H9 (cell line): Measurements from ENCODE around the gene WT1. TPM values are rescaled to one million over a fixed set of nuclear protein-coding genes. Genes with fewer than 3 reads are reported as not detected.
A peak's percentile ranks its signal among the peaks of the same experiment; 100 is the strongest.

Source experiments
- DNase-seq: peaks from one replicate; pipeline ENCODE4 v3.0.0-alpha.2; 2017
- H2AFZ ChIP-seq: one replicate; pipeline ENCODE4 v1.6.1; 2013; ENCODE audit warnings: mild to moderate bottlenecking, low read length, control low read depth, moderate library complexity
- H2AK5ac ChIP-seq: 2 replicates; pipeline ENCODE4 v1.6.1; 2013; ENCODE audit warnings: low read length, control low read depth, mixed read lengths; ENCODE audit not compliant: insufficient read length
- H2BK120ac ChIP-seq: one replicate; pipeline ENCODE4 v1.6.1; 2013; ENCODE audit warnings: low read depth, mild to moderate bottlenecking, low read length, control low read depth, inconsistent platforms; ENCODE audit not compliant: poor library complexity, severe bottlenecking
- H2BK12ac ChIP-seq: 2 replicates; pipeline ENCODE4 v1.6.1; 2013; ENCODE audit warnings: low read length, control low read depth, mixed read lengths, low read depth; ENCODE audit not compliant: insufficient read length
- H2BK15ac ChIP-seq: 2 replicates; pipeline ENCODE4 v1.6.1; 2013; ENCODE audit warnings: low read depth, low read length, control low read depth
- H2BK20ac ChIP-seq: one replicate; pipeline ENCODE4 v1.6.1; 2013; ENCODE audit warnings: low read depth, mild to moderate bottlenecking, low read length, control low read depth, inconsistent platforms; ENCODE audit not compliant: poor library complexity, severe bottlenecking
- H2BK5ac ChIP-seq: 2 replicates; pipeline ENCODE4 v1.6.1; 2013; ENCODE audit warnings: low read length, control low read depth, mixed read lengths; ENCODE audit not compliant: insufficient read length
- H3K14ac ChIP-seq: 2 replicates; pipeline ENCODE4 v1.6.1; 2013; ENCODE audit warnings: low read length, control low read depth; ENCODE audit not compliant: insufficient read depth
- H3K18ac ChIP-seq: 2 replicates; pipeline ENCODE4 v1.6.1; 2013; ENCODE audit warnings: low read depth, mild to moderate bottlenecking, mixed read lengths, low read length, control low read depth; ENCODE audit not compliant: insufficient read length
- H3K23ac ChIP-seq: 2 replicates; pipeline ENCODE4 v1.6.1; 2013; ENCODE audit warnings: low read length, control low read depth, mixed read lengths, low read depth; ENCODE audit not compliant: insufficient read length
- H3K23me2 ChIP-seq: 2 replicates; pipeline ENCODE4 v1.6.1; 2013; ENCODE audit warnings: low read depth, mild to moderate bottlenecking, mixed read lengths, low read length, control low read depth; ENCODE audit not compliant: insufficient read length, poor library complexity, severe bottlenecking
- H3K27ac ChIP-seq: 2 replicates; pipeline ENCODE4 v1.5.1; 2013; ENCODE audit warnings: low read length, control low read depth, mixed read lengths, low read depth; ENCODE audit not compliant: insufficient read length
- H3K27me3 ChIP-seq: 2 replicates; pipeline ENCODE4 v1.6.1; 2013; ENCODE audit warnings: low read length, control low read depth, inconsistent platforms; ENCODE audit not compliant: insufficient read depth
- H3K4ac ChIP-seq: 2 replicates; pipeline ENCODE4 v1.6.1; 2013; ENCODE audit warnings: low read depth, mild to moderate bottlenecking, control low read depth, inconsistent platforms, low read length, moderate library complexity
- H3K4me1 ChIP-seq: 2 replicates; pipeline ENCODE4 v1.6.1; 2013; ENCODE audit warnings: low read length, control low read depth, inconsistent platforms; ENCODE audit not compliant: insufficient read depth
- H3K4me2 ChIP-seq: 2 replicates; pipeline ENCODE4 v1.6.1; 2013; ENCODE audit warnings: low read length, control low read depth, mixed read lengths; ENCODE audit not compliant: insufficient read length, insufficient read depth
- H3K56ac ChIP-seq: 2 replicates; pipeline ENCODE4 v1.6.1; 2013; ENCODE audit warnings: low read depth, mild to moderate bottlenecking, mixed read lengths, low read length, control low read depth; ENCODE audit not compliant: insufficient read length
- H3K79me1 ChIP-seq: 2 replicates; pipeline ENCODE4 v1.6.1; 2013; ENCODE audit warnings: low read depth, mild to moderate bottlenecking, moderate library complexity, low read length, control low read depth, inconsistent platforms; ENCODE audit not compliant: insufficient read depth, poor library complexity, severe bottlenecking
- H3K79me2 ChIP-seq: 2 replicates; pipeline ENCODE4 v1.6.1; 2013; ENCODE audit warnings: low read length, control low read depth, inconsistent platforms; ENCODE audit not compliant: insufficient read depth
- H3K9ac ChIP-seq: 2 replicates; pipeline ENCODE4 v1.6.1; 2013; ENCODE audit warnings: low read length, control low read depth, mixed read lengths; ENCODE audit not compliant: insufficient read length; ENCODE audit errors: extremely low read depth
- H3K9me3 ChIP-seq: one replicate; pipeline ENCODE4 v1.6.1; 2013; ENCODE audit warnings: low read depth, low read length, inconsistent platforms; ENCODE audit not compliant: control insufficient read depth
- H3T11ph ChIP-seq: one replicate; pipeline ENCODE4 v1.6.1; 2013; ENCODE audit warnings: mild to moderate bottlenecking, low read length, control low read depth, inconsistent platforms
- H4K20me1 ChIP-seq: one replicate; pipeline ENCODE4 v1.6.1; 2013; ENCODE audit not compliant: control insufficient read depth, insufficient read length, insufficient read depth
- H4K5ac ChIP-seq: 2 replicates; pipeline ENCODE4 v1.6.1; 2013; ENCODE audit warnings: low read depth, mild to moderate bottlenecking, mixed read lengths, low read length, control low read depth; ENCODE audit not compliant: insufficient read length
- H4K8ac ChIP-seq: replicated peaks from 2 replicates; pipeline ENCODE4 v1.6.1; 2013; ENCODE audit warnings: low read length, control low read depth, mixed read lengths, low read depth; ENCODE audit not compliant: insufficient read length
- H4K91ac ChIP-seq: 2 replicates; pipeline ENCODE4 v1.6.1; 2013; ENCODE audit warnings: low read depth, mild to moderate bottlenecking, moderate library complexity, mixed read lengths, low read length, control low read depth; ENCODE audit not compliant: insufficient read length
- H3K27ac Mint-ChIP-seq, 3 experiments: 2 replicates in 2 of 3; 3 replicates in 1 of 3; pipeline ENCODE4 v1.8.0; 2020 to 2021; ENCODE audit warnings: mixed read lengths in 3 of 3, mild to moderate bottlenecking in 1 of 3, moderate library complexity in 1 of 3
- H3K27me3 Mint-ChIP-seq: 2 replicates; pipeline ENCODE4 v1.8.0; 2021; ENCODE audit warnings: low read depth, mild to moderate bottlenecking, moderate library complexity, mixed read lengths
- H3K36me3 Mint-ChIP-seq, 3 experiments: 2 replicates in 2 of 3; 3 replicates in 1 of 3; pipeline ENCODE4 v1.8.0; 2020 to 2021; ENCODE audit warnings: low read depth in 3 of 3, mixed read lengths in 3 of 3; ENCODE audit not compliant: insufficient read depth in 1 of 3
- H3K4me1 Mint-ChIP-seq, 2 experiments: 2 replicates each; pipeline ENCODE4 v1.8.0; 2020; ENCODE audit warnings: mixed read lengths in 2 of 2
- H3K4me3 Mint-ChIP-seq, 2 experiments: 2 replicates in 1 of 2; 3 replicates in 1 of 2; pipeline ENCODE4 v1.8.0; 2020 to 2021; ENCODE audit warnings: mild to moderate bottlenecking in 2 of 2, mixed read lengths in 2 of 2, moderate library complexity in 1 of 2
- H3K9me3 Mint-ChIP-seq, 2 experiments: 2 replicates in 1 of 2; 3 replicates in 1 of 2; pipeline ENCODE4 v1.8.0; 2020; ENCODE audit warnings: mild to moderate bottlenecking in 2 of 2, mixed read lengths in 2 of 2, moderate library complexity in 1 of 2
- CTCF ChIP-seq: fragments of 200-600 bp; sonication (generic); conservative IDR thresholded peaks from 3 replicates; pipeline ENCODE4 v1.8.0; 2021; ENCODE audit warnings: antibody characterized with exemption, mild to moderate bottlenecking
- WGBS: extraction: QIAGEN DNeasy Blood & Tissue Kit; methylation state at CpG from one replicate; pipeline ENCODE4 v1.1.7; 2013; ENCODE audit warnings: missing lambda C conversion rate, low lambda C conversion rate, mixed read lengths; ENCODE audit not compliant: insufficient read length; ENCODE audit errors: extremely low coverage; 5-methylcytosine and 5-hydroxymethylcytosine counted together
- total RNA-seq: library from RNA; stranded (reverse); gene quantifications from 2 replicates; pipeline ENCODE4 v1.2.1, GENCODE V29; 2021

The WT1 gene
- total RNA-seq, 1 experiment from 2014 or later: 0.20 TPM

- Histone ChIP-seq H3K79me2 (no peaks in the 10 kb centered on the region), H3K4ac (no peak overlapping the region), H3K18ac (no peak overlapping the region), H2BK12ac (no peak overlapping the region), H3T11ph (no peak overlapping the region), H3K9ac (no peak overlapping the region), H2AFZ (no peak overlapping the region), H3K56ac (no peak overlapping the region), H3K79me1 (no peaks in the 10 kb centered on the region), H3K27ac (no peak overlapping the region), H4K20me1 (no peaks in the 10 kb centered on the region), H3K14ac (no peak overlapping the region), H3K4me2 (no peak overlapping the region), H3K27me3 (no peaks in the 10 kb centered on the region), H4K8ac (no peak overlapping the region), H3K23me2 (no peaks in the 10 kb centered on the region), H4K91ac (no peak overlapping the region), H2BK120ac (no peak overlapping the region), H3K9me3 (no peaks in the 10 kb centered on the region), H2AK5ac (no peak overlapping the region), H2BK20ac (no peak overlapping the region), H4K5ac (no peak overlapping the region), H2BK5ac (no peak overlapping the region), H3K23ac (no peak overlapping the region), H3K4me1 (no peaks in the 10 kb centered on the region), H2BK15ac (no peak overlapping the region)
- WGBS: no CpG with 5 or more reads among the region's 3 CpGs
- H3K9me3 Mint-ChIP-seq: no peaks in the 10 kb centered on the region
- DNase-seq: no peak
- no peak overlapping the region for H3K4me3 Mint-ChIP-seq
- H3K27me3 Mint-ChIP-seq: peaks cover 40% of the 10 kb centered on the region
- no peak overlapping the region for H3K27ac Mint-ChIP-seq
- H3K36me3 Mint-ChIP-seq: no peaks in the 10 kb centered on the region
- peak; percentile 70 for TF ChIP-seq CTCF
- H3K4me1 Mint-ChIP-seq: peaks cover 4% of the 10 kb centered on the region in 2 experiments; a peak in 3 of 4 replicates
Observed at GRCh38 chr11:32448232-32448631, 12.9 kb upstream of the WT1 start.
